ENCODE data around the gene ANKRD52.
"Not testable (repeated sequence)": the region's sequence is repeated elsewhere in the genome, so short reads cannot be mapped to it uniquely, and the experiment has no call there.

ANKRD52 gene

GRCh38 chr12:56271031-56271430, 12.8 kb upstream of the ANKRD52 start:
- no peak for DNase-seq

- no peak for DNase-seq
Observed at GRCh38 chr12:56267443-56268071, 9.4 kb upstream of the ANKRD52 start.

GRCh38 chr12:56266693-56267442, 8.7 kb upstream of the ANKRD52 start, which contains the start of gene COQ10A:
COQ10A (plus strand) TSS chr12:56266942; CDS start chr12:56267119, 177 bp downstream.
- DNase-seq: peak; percentile 88

GRCh38 chr12:56266068-56266692, 8.0 kb upstream of the ANKRD52 start:
- not testable (repeated sequence) for DNase-seq

GRCh38 chr12:56262955-56263354, 4.8 kb upstream of the ANKRD52 start:
- DNase-seq: not testable (repeated sequence)

- DNase-seq: no peak
Observed at GRCh38 chr12:56261503-56262232, 3.5 kb upstream of the ANKRD52 start.

- DNase-seq: no peak
Observed at GRCh38 chr12:56260921-56261320, 2.7 kb upstream of the ANKRD52 start.

GRCh38 chr12:56260380-56260779, 2.2 kb upstream of the ANKRD52 start:
- no peak for DNase-seq

GRCh38 chr12:56258820-56259183, 618 bp upstream of the ANKRD52 start:
- no peak for DNase-seq

- DNase-seq: no peak
Observed at GRCh38 chr12:56257491-56258067, 605 bp downstream of the ANKRD52 start.

- no peak for DNase-seq
Observed at GRCh38 chr12:56257071-56257470, 1.1 kb downstream of the ANKRD52 start.

GRCh38 chr12:56256326-56256960, 1.7 kb downstream of the ANKRD52 start:
- DNase-seq: no peak

- DNase-seq: no peak
Observed at GRCh38 chr12:56255671-56256070, 2.5 kb downstream of the ANKRD52 start.

- DNase-seq: no peak
Observed at GRCh38 chr12:56253091-56253490, 5.1 kb downstream of the ANKRD52 start.

GRCh38 chr12:56252649-56253048, 5.5 kb downstream of the ANKRD52 start:
- no peak for DNase-seq

GRCh38 chr12:56248711-56249110, 9.5 kb downstream of the ANKRD52 start:
- no peak for DNase-seq

- no peak for DNase-seq
Observed at GRCh38 chr12:56247923-56248322, 10.3 kb downstream of the ANKRD52 start.

GRCh38 chr12:56244494-56244893, 13.7 kb downstream of the ANKRD52 start:
- no peak for DNase-seq

GRCh38 chr12:56243731-56244181, 14.4 kb downstream of the ANKRD52 start:
- DNase-seq: no peak

- no peak for DNase-seq
Observed at GRCh38 chr12:56242986-56243385, 15.2 kb downstream of the ANKRD52 start.

- no peak for DNase-seq
Observed at GRCh38 chr12:56241424-56242303, 16.5 kb downstream of the ANKRD52 start.

Measured in activated gamma-delta T cell treated with Interleukin-2 at 50 U/mL for 16 hours (primary cell).